KBM-7 (cell line): ENCODE data around the gene CDH15.
"Not testable (repeated sequence)": the region's sequence is repeated elsewhere in the genome, so short reads cannot be mapped to it uniquely, and the experiment has no call there.

Experiments used
- DNase-seq: peaks from one replicate; pipeline ENCODE4 v3.0.0-alpha.2; 2015
- in situ Hi-C: fragments of 300-500 bp; cut with MboI; formaldehyde crosslinking; loops from 2 replicates; pipeline ENCODE4 v1.14.3; 2020; ENCODE audit warnings: low sequenced_read_pairs, low pct_unique_long_range_greater_than_20kb, mixed read lengths

The CDH15 gene

GRCh38 chr16:89210165-89210903 lies 38.8 kb downstream of the CDH15 start:
- DNase-seq, result no peak

GRCh38 chr16:89210904-89211515 lies 39.5 kb downstream of the CDH15 start:
- DNase-seq, result no peak
- in situ Hi-C loops, result no loop called here

More at GRCh38 chr16:89210165-89210903, 38.8 kb downstream of the CDH15 start:
- in situ Hi-C loops, result no loop called here

GRCh38 chr16:89216315-89217137 lies 45.0 kb downstream of the CDH15 start:
- in situ Hi-C loops, result no loop called here

GRCh38 chr16:89217138-89217387 lies 45.5 kb downstream of the CDH15 start:
- in situ Hi-C loops, result no loop called here

More at GRCh38 chr16:89216315-89217137, 45.0 kb downstream of the CDH15 start:
- DNase-seq, result peak; percentile 84

GRCh38 chr16:89217388-89218191 lies 46.0 kb downstream of the CDH15 start, which contains the start of gene ZNF778:
Gene ZNF778, plus strand, starts transcription at chr16:89217703. Its CDS starts 3,425 bp downstream, at chr16:89221128.
- peak; percentile 90 for DNase-seq
- in situ Hi-C loops, result no loop called here

More at GRCh38 chr16:89217138-89217387, 45.5 kb downstream of the CDH15 start:
- DNase-seq, result no peak

GRCh38 chr16:89219365-89219764 lies 47.8 kb downstream of the CDH15 start:
- in situ Hi-C loops, result no loop called here

GRCh38 chr16:89221604-89222003 lies 50.1 kb downstream of the CDH15 start:
- no peak for DNase-seq
- in situ Hi-C loops, result no loop called here

More at GRCh38 chr16:89219365-89219764, 47.8 kb downstream of the CDH15 start:
- no peak for DNase-seq

GRCh38 chr16:89222931-89223330 lies 51.4 kb downstream of the CDH15 start:
- in situ Hi-C loops, result no loop called here
- no peak for DNase-seq

GRCh38 chr16:89224665-89225064 lies 53.1 kb downstream of the CDH15 start:
- in situ Hi-C loops, result no loop called here
- DNase-seq, result no peak

- DNase-seq, result no peak
- in situ Hi-C loops, result no loop called here
These were observed 58.7 kb downstream of the CDH15 start for GRCh38 chr16:89230255-89230654.

- DNase-seq, result no peak
- in situ Hi-C loops, result no loop called here
These were observed 60.6 kb downstream of the CDH15 start for GRCh38 chr16:89232107-89232506.

GRCh38 chr16:89233678-89234490 lies 62.3 kb downstream of the CDH15 start:
- in situ Hi-C loops, result no loop called here
- DNase-seq, result no peak

- no peak for DNase-seq
- in situ Hi-C loops, result no loop called here
These were observed 66.2 kb downstream of the CDH15 start for GRCh38 chr16:89237733-89238132.

- in situ Hi-C loops, result no loop called here
- peak; percentile 81 for DNase-seq
These were observed 69.8 kb downstream of the CDH15 start for GRCh38 chr16:89241187-89242007.

- no peak for DNase-seq
- in situ Hi-C loops, result no loop called here
These were observed 71.2 kb downstream of the CDH15 start for GRCh38 chr16:89242795-89243200.

- no peak for DNase-seq
- in situ Hi-C loops, result no loop called here
These were observed 72.1 kb downstream of the CDH15 start for GRCh38 chr16:89243664-89244063.

GRCh38 chr16:89244264-89244663 lies 72.7 kb downstream of the CDH15 start:
- in situ Hi-C loops, DNase-seq: not testable (repeated sequence)

GRCh38 chr16:89244754-89245153 lies 73.2 kb downstream of the CDH15 start:
- DNase-seq, result no peak
- in situ Hi-C loops, result no loop called here
